ENCODE data around the gene KLF2.

Gene KLF2

DNA sequence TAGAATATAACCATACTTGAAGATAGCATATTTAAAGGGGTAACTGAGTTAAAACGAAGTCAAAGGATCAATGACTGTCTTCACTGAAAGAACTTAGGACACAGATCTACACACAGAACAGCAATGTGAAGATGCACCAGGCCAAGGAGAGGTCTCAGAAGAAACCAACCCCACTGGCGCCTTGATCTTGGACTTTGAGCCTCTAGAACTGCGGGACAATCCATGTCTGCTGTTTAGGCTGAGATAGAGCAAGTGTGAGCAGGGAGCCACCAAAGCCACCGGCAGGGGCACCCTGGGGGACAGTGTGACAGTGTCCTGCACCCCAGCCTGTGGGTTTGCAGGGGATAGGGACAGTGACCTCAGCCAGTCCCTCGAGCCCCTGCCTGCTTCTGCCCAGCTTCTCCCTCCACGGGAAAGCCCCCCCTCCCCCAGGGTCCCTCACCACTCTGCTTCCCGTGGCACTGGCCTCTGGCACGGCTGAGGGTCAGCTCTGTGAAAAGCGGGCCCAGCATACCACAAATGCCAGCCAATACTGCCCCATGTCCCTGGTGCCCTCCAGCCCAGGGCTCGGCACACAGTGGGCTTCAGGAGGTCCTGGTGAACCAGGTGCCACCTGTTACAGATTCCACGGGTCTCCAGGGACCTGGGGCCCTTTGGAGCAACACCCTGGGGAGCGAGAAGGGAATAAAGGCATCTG, 40.8 kb downstream of the KLF2 start:
- DNase-seq (ENCODE audit: low read depth) = no peak

DNA sequence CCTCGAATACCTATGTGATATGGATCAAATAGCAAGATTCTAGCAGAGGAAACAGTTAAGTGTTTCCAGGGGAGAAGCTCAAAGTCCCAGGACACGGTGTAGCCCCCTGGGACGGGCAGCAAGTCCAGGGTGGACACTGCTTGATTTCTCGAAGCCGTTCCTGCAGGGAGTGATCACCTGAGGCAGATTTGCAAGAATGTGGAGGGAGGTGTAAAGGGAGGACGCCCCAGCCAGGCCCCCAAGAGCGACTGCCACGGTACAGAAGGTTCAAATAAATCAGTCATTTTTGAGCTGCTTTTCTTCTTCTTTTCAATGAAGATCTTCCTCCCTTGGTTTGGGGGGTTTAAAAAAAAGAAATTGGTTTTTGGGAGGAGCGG, 41.4 kb downstream of the KLF2 start:
- DNase-seq (ENCODE audit: low read depth) = no peak

DNA sequence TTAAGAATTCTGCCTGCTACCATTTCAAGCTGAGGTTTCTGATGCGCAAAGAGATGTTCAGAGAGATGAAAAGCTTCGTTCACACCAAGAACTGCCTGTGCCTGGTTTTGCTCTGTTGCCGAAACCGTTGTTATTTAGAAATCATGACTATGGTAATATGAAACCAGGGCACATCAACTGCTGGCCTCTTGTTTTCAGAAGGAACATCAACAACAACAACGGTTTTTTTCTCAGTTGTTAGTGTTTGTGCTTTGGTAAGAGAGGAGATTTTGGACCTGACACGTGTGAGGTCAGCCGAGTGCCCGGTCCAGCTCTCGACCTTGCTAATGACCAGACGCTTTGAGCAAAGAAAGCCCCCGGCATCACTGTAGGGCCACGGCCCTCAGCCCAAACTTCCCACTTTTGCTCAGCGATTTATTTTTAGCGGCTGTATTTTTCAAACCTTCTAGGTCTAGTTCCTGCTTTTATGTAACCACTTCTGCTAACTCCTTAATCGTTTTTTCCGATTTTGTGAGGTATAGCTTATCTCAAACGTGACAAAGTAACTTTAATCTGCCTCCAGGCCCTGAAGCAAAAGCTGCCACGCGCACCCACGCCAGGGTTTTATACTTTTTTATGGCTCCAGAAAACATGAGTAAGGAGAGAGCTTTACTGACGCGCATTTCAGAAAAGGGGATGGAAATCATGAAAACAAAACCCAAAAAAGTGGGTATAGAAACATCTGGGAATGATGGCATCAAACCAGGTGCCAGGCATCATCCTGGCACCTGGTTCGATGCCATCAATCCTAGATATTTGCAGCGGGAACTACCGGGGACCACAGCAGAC, 42.0 kb downstream of the KLF2 start:
- no peak for DNase-seq (ENCODE audit: low read depth)

DNA sequence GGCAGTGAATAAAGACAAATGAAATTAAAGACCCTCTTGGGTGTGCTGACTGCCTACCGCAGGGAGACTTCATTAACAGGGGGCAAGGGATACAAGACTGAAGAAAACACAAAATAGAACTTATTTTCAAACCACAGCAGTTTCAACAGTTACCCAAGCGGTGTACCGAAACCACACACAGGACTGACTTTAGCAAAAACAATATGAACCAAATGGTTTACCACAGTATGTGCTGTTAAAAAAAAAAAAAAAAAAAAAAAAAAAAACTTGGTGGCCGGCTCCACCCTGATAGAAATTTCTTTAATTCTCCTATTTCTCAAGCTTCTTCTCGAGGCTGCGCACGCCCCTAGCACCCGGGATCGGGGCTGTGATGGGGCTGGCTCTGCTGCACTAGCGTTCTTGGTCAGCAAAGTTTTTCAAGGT, 42.6 kb downstream of the KLF2 start:
- no peak for DNase-seq (ENCODE audit: low read depth)

DNA sequence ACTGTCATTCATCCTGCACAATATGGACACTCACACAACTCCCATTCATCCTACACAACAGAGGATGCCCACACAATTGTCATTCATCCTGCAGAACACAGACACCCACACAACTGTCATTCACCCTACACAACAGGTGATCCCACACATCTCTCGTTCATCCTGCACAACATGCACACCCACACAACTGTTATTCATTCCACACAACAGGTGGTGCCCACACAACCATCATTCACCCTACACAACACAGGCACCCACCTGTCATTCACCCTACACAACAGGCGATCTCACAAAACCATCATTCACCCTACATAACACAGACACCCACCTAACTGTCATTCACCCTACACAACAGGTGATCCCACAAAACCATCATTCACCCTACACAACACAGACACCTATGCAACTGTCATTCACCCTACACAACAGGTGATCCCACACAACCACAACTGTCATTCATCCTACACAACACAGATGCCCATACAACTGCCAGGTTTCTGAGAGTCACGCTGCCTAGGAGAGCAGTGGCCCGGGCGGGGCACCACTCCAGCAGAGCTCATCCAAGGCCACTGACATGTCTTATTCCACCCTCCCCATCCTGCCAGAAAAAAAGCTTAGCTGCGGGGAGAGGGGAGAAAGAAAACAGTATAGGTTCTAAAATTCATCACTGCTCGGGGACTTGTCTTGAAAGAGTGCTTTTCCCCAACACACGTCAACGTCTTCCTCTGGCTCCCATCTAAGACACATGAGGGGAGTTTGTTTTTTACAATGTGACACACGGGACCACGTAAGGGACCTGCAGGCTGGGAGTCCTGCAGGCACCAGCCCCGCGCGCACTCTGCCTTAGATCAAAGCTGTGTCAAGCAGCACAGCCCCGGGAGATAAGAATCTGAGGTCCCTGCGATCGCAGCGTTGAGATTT, 44.0 kb downstream of the KLF2 start:
- DNase-seq (ENCODE audit: low read depth) = no peak

DNA sequence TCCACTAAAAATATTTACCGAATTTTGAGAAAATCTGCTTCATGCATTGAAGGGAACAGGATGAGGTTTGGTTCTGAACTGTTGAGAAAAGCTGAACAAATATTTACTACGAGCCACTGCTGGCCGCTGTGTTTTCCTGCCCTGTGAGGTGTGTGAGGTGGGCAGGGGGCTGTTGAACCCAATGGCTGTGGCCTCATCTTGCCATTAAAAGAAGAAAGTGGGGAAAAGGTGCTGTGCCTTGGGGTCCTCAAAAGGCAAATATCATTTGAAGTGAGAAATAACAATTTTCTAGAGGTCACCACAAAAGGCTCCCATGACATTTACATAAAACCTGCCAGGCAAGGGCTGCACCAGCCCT, 44.7 kb downstream of the KLF2 start:
- no peak for DNase-seq (ENCODE audit: low read depth)

DNA sequence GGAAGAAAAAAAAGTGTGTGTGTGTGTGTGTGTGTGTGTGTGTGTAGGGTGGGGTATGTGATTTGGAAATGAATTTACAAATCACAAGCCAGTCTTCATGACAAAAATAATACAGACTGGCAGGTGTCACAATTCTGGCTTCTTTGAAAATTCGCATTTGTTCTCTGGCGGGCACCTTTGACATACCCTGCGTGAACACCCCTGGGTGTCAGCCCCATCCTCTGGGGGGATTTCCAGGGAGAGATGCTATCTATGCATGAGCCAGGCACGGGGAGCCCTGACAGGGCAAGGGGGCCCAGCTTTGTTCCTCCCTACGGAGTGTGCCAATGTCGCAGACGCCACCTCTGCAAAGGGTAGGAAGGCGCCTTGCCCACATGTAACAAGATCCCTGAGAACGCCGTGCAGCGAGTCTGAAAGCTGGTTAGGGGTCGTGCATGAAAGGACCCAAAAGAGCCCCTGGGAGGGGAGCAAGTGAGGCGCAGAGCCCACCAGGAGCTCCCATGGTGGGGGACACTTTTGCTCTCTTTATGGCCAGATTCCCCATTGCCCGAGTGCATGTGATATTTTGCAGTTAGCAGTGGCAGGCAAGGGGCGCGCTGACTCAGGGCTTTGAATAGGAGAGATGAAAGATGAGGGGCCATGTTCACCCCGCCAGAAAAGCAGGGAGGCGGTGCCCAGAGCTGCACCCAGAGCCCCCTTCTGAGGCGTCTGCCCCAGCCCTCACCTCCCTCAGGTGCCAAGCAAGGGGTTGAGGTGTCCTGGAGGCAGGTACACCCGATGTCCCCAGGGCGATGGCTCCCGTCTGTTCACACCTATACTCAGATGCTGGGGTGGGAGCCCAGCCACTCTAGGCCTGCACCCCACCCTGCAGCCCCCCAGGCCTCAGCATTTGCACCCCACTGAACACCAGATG, 45.3 kb downstream of the KLF2 start:
- no peak for DNase-seq (ENCODE audit: low read depth)

DNA sequence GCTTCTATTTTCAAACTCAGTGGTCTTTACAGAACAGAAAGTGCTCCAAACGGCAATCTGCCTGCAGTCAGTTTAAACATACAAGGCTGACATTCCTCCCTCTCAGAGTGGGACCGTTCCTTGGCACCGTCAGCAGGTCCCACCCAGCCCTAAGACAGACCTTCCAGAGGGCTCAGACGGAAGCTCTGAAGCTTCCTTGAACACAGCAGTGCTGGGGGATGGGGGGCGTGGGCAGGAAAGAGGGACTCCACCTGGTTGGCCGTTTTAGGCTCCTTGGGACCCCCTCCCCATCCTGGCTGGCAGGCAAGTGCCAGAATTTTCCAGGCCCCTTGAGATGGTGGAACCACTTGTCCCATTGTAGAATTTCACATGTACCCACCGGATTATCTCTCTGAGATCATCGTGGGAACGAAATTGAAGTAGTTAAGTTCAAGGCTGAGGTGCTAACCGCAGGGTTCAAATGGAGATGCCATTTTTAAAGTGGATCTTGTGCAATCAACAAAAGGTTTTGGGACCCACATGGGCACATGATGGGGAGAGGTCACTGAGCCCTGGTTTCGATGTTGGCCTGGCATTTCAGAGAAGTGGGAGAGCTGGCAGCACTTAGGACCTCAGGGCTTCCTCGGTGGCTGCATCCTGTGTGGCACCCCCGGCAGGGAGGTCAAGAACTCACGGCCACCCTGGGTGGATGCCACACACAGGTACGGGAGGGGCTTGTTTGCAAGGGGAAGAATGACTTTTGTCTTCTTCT, 46.2 kb downstream of the KLF2 start:
- DNase-seq (ENCODE audit: low read depth) = no peak

DNA sequence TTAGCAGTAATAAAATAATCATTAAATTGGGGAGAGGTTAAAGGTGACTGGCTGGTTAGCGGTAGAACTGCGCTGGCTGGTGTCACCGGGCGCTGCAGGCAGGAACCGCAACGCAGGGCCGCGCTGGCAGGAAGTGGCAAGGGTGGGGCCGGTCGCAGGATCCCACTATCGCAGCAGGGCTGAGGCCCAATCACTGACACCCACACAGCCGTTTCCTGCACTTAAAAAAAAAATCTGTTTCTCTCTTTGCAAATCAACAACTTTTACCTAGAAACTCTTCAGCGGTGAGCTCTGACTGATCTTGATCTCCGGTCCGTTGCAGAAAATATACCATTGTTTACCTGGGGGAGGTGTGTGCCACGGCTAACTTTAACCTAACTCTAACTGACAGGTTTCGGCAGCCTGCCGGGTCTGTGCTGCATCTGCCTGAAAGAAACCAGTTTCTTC, 46.9 kb downstream of the KLF2 start:
- no peak for DNase-seq (ENCODE audit: low read depth)

DNA sequence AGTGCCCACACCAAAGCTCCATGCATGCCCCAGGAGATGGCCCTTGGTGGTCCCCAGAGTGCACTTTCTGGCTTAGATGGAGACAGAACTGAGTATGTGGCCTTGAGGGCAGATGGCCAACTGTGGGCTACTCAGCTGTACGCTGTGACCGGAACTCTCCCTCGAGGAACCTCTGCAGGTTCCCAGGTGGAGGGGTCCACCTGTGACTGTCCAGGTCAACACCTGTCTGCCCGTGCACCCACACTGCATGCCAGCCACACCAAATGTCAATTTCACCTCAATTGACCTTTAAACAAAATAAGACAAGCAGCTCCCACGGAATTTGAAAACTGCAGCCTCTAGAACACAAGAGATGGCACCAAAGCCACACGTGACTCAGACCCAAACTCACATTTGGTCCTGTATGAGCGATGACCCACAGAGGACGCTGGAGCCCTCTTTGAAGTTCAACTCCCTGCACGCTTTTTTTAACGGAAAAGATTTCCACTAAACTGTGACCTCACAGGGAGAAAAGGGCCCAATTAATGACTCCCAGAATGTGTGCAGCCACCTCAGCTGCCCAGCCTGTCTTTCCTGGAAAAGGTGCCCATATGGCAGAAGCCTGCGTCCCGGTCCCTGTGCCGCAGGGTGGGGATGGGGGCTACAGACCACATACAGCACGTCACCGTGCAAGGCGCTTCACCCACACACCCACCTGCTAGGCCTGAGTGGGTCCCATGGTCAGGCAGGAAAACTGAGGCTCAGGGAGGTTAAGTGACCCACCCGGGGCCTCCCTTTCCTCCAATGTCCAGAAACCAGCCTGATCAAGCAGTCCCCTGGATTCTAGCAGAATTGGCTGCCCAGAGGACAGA, 47.7 kb downstream of the KLF2 start:
- no peak for DNase-seq (ENCODE audit: low read depth)

DNA sequence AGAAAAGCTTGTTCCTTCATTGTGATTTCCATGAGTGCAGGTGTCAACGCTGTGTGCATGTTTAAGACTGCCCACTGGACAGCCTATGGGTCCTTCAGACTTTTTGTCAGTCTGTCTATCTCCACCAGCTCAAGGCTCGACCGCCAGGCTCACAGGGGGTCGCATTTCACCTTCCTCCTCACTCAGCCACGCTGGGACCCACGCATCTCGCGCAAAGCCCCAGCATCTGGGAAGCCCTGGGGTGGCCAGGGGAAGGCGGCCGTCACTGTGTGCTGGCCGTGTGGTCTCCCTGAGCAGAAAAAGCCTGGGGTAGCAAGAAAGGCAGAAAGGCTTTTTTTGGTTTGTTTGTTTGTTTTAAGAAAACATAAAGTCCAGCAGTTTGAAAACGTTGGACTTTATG, 48.5 kb downstream of the KLF2 start:
- DNase-seq (ENCODE audit: low read depth) = no peak

DNA sequence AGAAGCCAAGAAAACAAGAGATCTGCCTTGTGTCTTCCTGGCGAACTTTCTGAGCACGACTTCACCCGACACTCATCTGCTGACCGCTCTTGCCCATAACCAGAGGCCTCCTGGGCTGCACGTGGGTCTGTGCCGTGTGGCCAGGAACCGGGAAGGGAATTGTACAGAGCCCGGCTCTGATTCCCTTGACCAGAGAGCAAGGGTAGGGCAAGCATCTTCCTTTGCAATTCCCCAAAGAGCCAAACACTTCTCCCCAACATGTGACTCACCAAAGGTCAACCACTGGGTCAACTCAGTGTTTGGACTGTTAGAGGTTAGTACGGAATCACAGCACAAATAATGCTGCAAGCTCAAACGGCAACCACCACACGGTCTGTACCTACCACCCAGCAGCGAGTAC, 48.9 kb downstream of the KLF2 start:
- peak; percentile 74 for DNase-seq (ENCODE audit: low read depth)

DNA sequence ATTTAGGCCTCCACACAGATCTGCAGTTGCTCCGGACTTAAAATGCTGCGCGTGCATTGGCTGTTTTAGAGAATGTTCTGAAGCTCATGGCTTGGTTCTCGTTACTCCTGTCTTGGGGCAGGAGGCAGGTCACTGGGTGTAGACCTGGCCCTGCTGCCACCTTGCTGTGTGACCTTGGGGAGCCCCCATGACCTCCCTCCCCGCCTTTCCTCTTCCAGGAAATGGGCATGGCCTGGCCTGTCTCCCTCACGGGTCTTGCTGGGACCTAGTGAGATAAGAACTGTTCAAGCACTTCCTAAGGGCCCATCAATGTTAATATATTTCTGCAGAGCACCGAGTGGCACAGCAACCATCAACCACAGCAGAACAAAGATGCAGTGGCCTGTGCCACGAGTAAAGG, 49.4 kb downstream of the KLF2 start:
- DNase-seq (ENCODE audit: low read depth) = no peak

DNA sequence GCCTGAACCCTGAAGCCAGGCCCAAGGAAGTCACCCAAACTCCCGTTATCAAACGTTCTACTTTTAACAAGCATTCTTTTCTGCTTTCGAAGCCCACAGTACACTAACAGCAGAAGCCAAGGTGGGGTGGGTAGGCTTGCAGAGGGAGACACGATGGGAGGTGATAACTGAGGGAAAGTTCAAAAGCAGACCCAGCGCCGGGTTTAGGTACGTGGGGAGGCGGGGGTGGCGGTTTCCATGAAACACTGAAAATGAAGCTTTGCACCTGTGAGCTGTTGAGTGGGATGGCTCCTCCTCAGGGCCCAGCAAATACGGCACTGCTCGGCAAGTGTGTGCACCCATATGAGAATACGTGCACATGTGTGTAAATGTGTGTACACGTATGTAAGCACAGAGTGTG, 49.8 kb downstream of the KLF2 start:
- DNase-seq (ENCODE audit: low read depth) = no peak

DNA sequence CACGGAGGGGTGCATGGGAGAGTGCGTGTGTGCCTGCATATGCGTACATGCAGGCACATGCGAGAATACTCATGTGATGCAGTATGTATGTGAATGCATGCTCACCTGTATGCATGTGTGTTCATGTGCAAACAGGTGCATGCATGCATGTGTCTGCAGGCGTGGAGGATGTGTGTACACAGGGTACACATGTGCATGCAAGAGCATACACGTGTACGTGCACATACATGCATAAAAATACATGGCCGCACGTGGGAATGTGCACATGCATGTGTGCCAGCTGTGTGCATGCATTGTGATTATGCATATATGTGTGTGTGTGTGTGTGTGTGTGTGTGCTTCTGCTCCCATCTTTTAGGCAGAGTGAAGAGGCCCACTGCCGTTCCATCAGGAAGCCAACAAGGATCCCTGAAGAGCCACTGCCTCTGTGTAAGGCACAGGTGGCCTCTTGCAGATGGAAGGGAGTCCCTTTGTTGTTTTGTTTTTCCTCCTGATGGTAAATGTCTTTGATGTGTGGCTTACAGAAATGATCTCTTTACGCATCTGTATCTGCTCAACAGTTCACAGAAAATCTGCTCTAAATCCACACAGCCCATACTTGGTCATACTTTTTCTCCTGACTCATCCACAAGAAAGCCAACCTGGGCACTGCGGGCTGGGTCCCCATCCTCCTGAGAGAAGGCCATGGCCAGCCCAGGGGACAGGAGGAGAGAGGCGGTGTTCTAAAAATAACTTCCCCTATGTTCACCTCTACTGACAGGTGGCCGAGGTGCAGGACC, 50.7 kb downstream of the KLF2 start:
- no peak for DNase-seq (ENCODE audit: low read depth)

DNA sequence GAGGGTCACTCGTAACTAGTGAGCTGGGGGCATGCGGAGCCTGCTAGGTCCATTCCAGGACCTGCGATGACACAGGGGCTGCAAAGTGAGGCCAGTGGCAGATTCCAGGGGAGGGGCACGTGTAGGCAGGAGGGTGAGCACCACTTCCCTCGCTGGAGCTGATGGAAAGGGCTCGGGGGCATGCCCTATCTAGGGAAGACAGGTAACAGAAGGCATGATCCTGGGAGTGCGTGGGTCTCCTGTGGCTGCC, 51.2 kb downstream of the KLF2 start:
- no peak for DNase-seq (ENCODE audit: low read depth)

DNA sequence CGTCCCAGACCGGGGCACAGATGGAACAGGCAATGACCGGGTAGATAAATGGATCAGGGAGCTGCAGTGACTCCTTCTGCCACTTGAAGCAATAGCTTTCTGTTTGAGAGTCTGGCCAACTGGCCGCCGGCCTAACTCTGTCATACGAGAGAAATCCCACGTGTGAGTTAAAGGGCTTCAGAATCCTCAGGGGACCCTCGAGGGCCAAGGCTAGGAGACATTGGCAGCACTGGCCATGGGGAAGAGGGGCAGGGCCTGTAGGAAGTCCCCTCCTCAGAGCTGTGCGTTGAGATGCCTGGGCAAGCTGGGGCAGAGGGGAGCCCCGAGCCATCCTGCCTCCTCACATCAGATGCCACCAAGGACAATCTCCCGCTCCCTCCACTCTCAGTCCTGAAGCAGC, 51.6 kb downstream of the KLF2 start:
- DNase-seq (ENCODE audit: low read depth) = no peak

DNA sequence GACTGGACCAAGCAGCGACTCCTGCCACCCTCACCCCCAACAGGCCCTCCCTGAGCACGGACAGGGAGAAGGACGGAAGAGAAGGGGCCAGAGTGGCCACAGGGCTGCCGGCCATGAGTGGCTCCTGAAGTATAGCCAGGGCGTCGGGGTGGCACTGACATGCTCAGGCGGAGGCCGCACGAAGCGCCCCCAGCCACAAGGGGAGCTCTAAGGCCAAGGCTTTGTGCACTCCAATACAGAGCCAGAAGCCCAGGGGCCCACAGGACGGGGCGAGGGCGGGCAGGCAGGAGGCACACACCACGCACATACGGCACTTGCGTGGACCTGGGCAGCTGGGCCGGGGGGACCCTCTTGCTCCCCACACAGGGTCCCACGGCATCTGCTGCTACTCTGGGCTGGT, 52.0 kb downstream of the KLF2 start:
- DNase-seq (ENCODE audit: low read depth) = no peak

DNA sequence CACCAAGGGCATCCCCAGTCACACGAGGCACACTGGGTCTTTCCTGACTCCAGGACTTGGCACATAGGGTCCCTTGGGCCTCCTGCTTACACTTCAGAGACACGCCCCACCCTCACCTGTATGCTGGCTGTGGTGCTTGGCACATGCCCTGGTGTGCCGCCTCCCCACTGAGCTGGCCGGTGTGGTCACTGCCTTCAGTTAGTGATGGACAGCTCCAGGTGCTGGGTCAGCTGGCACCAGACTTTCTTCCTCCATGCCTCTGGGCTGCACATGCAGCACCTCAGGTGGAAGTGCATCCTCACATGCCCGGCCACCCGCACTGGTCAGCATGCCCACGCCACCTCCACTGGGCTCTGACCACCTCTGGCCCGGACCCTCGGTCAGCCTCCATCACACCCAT, 52.9 kb downstream of the KLF2 start:
- DNase-seq (ENCODE audit: low read depth) = no peak

Data from iris pigment epithelial cell (primary cell).